ENCODE results near the gene ACYP2. TPM values are rescaled to one million over a fixed set of nuclear protein-coding genes. Genes with fewer than 3 reads are reported as not detected.

ACYP2 gene
- total RNA-seq, 1 donor from 2014 or later = 10.3 TPM

GRCh38 chr2:54227798-54228197 is 112.4 kb downstream of the ACYP2 start:
- H3K4me3 ChIP-seq (ENCODE audit: low read depth, low read length) = no peak overlapping the region
- DNase-seq (ENCODE audit: low read depth) = no peak
- no peaks in the 10 kb centered on the region for H3K36me3 ChIP-seq (ENCODE audit: control insufficient read depth, insufficient read depth, low read length)
- no peaks in the 10 kb centered on the region for H3K27me3 ChIP-seq (ENCODE audit: control insufficient read depth, insufficient read depth, low read length)
- no peak for TF ChIP-seq CTCF (IDR thresholded peaks at IDR 0.05; ENCODE audit: insufficient read depth, low read length, poor library complexity, severe bottlenecking)

- H3K27me3 ChIP-seq (ENCODE audit: control insufficient read depth, insufficient read depth, low read length) = no peaks in the 10 kb centered on the region
Observed at GRCh38 chr2:54228945-54229344, 113.5 kb downstream of the ACYP2 start.

GRCh38 chr2:54233832-54234649 is 118.6 kb downstream of the ACYP2 start:
- Histone ChIP-seq H3K36me3 (ENCODE audit: control insufficient read depth, insufficient read depth, low read length) (no peaks in the 10 kb centered on the region), H3K27me3 (ENCODE audit: control insufficient read depth, insufficient read depth, low read length) (no peaks in the 10 kb centered on the region), H3K4me3 (ENCODE audit: low read depth, low read length) (no peak overlapping the region)
- DNase-seq (ENCODE audit: low read depth) = no peak
- no peak for TF ChIP-seq CTCF (IDR thresholded peaks at IDR 0.05; ENCODE audit: insufficient read depth, low read length, poor library complexity, severe bottlenecking)

More at GRCh38 chr2:54228945-54229344, 113.5 kb downstream of the ACYP2 start:
- no peak for DNase-seq (ENCODE audit: low read depth)
- no peak overlapping the region for H3K4me3 ChIP-seq (ENCODE audit: low read depth, low read length)
- TF ChIP-seq CTCF (IDR thresholded peaks at IDR 0.05; ENCODE audit: insufficient read depth, low read length, poor library complexity, severe bottlenecking) = no peak
- no peaks in the 10 kb centered on the region for H3K36me3 ChIP-seq (ENCODE audit: control insufficient read depth, insufficient read depth, low read length)

DNA sequence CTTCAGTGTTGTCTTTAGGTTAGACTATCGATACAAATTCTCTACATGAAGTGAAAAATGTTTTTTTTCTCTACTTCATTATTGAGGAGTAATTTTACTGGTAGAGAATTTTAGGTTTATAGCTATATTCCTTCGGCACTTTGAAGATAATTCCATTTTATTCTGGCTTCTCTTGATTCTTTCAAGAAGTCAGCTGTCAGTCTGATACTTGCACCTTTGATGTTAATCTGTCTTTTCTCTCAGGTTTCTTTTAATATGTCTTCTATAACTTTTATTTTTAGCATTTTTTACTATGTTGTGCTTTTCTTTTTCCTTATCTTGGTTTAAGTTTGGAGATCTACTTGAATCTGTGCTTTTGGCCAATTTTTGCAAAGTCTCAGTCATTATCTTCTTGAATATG is 122.0 kb downstream of the ACYP2 start:
- no peak for TF ChIP-seq CTCF (IDR thresholded peaks at IDR 0.05; ENCODE audit: insufficient read depth, low read length, poor library complexity, severe bottlenecking)
- no peak for DNase-seq (ENCODE audit: low read depth)
- Histone ChIP-seq H3K27me3 (ENCODE audit: control insufficient read depth, insufficient read depth, low read length) (no peaks in the 10 kb centered on the region), H3K36me3 (ENCODE audit: control insufficient read depth, insufficient read depth, low read length) (no peaks in the 10 kb centered on the region), H3K4me3 (ENCODE audit: low read depth, low read length) (no peak overlapping the region)

DNA sequence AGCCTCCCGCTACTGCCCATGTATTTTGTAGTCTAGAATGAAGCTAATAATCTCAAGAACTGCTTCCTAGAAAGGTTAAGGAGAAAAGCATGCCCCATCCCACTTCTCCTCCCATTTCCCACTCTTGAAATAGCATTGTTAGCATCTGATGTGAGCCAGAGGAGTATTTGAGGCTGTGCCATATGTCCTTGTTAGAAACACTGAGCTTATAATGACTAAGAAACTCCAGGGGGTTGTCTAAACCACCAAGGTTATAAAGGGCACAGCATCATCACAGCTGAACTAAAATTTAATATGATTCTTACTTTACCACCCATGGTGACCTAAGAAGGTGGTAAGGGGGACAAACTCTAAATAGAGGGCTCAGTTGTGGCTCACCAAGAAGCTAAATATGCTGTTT is 124.0 kb downstream of the ACYP2 start:
- TF ChIP-seq CTCF (IDR thresholded peaks at IDR 0.05; ENCODE audit: insufficient read depth, low read length, poor library complexity, severe bottlenecking) = no peak
- no peak overlapping the region for H3K4me3 ChIP-seq (ENCODE audit: low read depth, low read length)

More for the DNA sequence above, 124.0 kb downstream of the ACYP2 start:
- peak; percentile 43 for DNase-seq (ENCODE audit: low read depth)
- Histone ChIP-seq H3K27me3 (ENCODE audit: control insufficient read depth, insufficient read depth, low read length) (no peaks in the 10 kb centered on the region), H3K36me3 (ENCODE audit: control insufficient read depth, insufficient read depth, low read length) (no peaks in the 10 kb centered on the region)

Data from kidney epithelial cell (primary cell).